ENCODE measurements around the gene CDKN2B-AS1. TPM values are rescaled to one million over a fixed set of nuclear protein-coding genes. Genes with fewer than 3 reads are reported as not detected.
"Not testable (repeated sequence)": the region's sequence is repeated elsewhere in the genome, so short reads cannot be mapped to it uniquely, and the experiment has no call there.

Gene CDKN2B-AS1
- total RNA-seq, 2 donors from 2014 or later: 0.13 TPM; not detected in 1

DNA sequence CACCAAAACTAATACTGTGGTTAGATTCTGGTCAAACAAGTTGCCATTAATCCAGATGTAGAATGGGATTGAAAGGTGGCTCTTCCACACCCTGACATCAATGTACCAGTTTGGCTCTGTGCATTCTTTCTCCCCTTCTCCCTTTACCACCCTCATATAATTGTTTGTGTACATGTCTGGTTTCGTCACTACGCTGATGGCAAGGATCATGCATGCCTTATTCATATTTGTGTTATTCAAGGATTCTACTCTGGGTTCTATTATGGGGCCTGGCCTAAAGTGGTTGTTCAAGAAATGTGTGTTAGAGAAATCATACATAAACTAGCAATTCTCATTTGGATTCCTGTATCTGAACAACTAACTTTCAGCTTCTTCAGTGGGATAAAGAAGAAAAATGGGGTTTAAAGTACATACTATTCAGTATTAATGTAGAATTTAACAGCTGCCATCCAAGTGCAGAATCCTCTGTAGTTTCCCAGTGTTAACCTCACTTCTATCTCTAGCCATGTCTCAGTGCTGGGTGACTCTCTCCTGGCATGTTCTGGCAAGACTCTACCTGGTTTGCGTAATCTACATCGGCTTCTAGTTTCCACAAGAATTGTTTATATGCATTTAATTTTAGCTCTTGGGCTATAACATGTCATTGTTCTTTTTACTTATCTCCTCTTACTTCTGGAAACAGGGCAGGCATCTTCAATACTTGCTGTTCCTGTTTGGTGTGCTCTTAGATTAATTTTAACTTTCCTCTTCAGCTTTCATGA is 42.5 kb downstream of the CDKN2B-AS1 start:
- no peak for ATAC-seq
- no peak for DNase-seq
- intact Hi-C loops (cut with DNase I): loop anchor here in 1 of 2 donors (10.0 kb wide), 1 partner anchor 222 kb away; no protein-coding TSS in a partner anchor

DNA sequence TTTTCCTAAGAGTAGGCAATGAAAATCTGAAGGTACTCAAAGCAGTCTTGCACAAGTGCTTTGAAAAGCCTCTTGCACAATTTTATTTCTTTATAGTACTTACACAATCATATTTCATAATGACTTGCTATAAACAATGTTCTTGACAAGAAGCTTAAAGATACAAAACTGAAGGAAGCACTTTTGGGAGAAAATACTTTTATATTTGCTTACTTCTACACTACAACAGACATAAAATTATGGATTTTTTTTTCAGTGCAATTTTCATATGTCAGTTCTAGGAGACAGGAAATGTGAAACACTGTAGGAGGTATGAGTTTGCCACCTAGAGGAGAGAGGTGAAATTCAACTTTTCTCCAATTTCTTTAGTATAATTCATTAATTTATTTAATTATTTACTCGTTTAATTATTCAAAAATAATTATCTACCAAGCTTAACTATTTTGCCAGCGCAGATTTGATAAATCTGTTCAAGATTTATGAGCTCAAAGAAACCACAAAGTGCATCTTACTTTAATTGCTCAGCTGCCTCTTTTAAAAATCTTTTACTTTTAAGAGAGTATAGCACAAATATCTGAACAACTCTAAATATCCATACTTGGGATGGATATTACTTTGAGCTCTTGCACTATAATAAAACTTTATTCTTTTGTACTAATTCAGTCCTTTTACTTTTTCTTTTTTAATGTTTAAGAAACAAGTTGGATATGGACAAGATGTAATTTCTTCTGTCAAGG is 43.5 kb downstream of the CDKN2B-AS1 start:
- no peak for DNase-seq
- ATAC-seq: no peak
- intact Hi-C loops (cut with DNase I): loop anchor here (2.0 to 10.0 kb wide), 2 partner anchors 223 to 225 kb away; no protein-coding TSS in a partner anchor

DNA sequence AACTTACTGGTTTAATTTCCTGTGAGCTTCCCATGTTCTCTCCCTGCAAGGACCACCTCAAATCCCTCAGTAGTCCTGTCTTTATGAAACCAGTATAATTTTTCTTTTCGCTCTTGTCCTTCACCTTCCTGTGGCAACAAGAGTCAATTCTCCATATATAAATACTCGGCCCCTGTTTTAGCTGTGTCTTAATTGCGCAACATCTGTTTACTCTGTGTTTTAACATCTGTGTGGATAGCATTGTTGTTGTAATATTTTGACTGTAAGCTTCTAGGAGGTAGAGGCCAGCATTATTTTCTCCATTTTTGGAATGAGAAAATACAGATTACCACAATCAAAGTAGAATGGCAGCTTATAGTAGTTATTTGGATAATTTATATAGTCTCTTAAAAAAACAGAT is 44.7 kb downstream of the CDKN2B-AS1 start:
- DNase-seq: no peak
- intact Hi-C loops (cut with DNase I): loop anchor here (2.0 to 10.0 kb wide), 2 partner anchors 224 to 226 kb away; no protein-coding TSS in a partner anchor
- ATAC-seq: no peak

DNA sequence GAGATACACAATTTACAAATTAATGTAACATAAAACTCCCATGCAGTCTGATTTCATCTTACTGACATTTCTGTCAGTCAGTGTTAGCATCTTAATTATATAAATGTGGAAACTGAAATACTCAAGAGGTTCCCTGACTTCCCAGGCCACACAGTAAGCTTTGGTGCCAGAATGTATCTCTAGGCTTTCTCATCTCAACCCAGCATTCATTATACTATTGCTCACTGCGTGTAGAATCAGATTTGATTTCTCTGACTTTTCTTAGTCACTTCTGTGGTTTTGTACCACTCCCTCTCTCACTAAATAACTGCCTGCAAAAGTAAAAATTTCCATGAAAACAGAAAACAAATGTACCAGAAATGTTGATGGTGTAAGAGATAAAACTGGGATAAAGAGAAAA is 46.2 kb downstream of the CDKN2B-AS1 start:
- ATAC-seq (no peak), DNase-seq (no peak)
- intact Hi-C loops (cut with DNase I): no loop called here

DNA sequence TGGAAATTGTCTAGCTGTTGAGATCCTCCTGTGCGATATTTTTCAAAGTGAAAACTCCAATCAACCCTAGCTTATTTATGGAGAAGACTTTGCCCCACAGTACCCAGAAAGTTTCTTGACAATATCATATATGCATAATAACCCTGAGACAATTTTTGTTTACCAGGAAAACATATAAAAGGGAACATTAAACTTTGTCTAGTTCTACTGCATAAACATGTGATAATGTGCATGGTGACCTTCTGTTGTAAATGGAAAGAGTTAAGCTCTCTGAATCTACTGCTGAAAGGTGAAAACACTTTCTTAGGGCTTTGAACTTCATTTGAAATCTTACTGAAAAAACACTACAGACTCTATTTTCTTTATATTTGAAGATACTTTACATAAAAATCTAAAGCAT is 46.8 kb downstream of the CDKN2B-AS1 start:
- ATAC-seq (no peak), DNase-seq (no peak)
- intact Hi-C loops (cut with DNase I): no loop called here

DNA sequence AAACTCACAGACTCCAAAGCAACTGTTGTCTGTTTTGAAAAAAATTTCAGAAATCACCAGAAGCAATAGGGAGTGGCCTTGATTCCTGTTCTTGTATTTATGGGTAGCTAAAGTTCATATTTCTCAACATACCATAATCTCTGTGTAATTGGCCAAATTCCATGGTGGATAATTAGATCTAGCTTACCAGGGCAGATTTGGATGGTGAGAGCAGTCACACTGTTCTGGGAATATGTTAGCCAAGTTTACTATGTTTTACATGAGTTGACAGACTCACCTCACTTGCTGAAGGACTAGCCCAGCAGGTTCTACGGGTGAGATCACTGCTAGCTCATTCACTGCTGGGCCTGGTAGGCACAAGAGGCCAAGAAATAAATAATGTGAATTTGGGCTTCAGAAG is 47.2 kb downstream of the CDKN2B-AS1 start:
- DNase-seq (no peak), ATAC-seq (no peak)
- intact Hi-C loops (cut with DNase I): no loop called here

DNA sequence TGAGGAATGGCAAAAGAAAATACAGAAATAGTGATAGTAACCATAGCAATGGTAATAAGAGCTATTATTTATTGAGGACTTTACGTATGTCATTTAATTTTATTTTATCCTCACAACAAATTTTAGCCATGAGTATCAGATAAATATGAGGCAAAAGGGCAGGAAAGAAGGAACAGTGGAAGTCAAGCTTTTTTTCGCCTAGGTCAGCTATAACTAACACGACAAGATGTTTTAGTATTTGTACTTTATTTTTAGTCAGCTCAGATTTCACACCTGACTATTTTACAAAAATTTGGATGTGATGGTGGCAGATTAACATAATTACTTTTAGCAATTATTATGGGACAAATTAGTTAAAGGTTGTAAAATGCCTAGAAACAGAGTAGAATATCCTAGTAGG is 49.3 kb downstream of the CDKN2B-AS1 start:
- intact Hi-C loops (cut with DNase I): no loop called here
- ATAC-seq: no peak

DNA sequence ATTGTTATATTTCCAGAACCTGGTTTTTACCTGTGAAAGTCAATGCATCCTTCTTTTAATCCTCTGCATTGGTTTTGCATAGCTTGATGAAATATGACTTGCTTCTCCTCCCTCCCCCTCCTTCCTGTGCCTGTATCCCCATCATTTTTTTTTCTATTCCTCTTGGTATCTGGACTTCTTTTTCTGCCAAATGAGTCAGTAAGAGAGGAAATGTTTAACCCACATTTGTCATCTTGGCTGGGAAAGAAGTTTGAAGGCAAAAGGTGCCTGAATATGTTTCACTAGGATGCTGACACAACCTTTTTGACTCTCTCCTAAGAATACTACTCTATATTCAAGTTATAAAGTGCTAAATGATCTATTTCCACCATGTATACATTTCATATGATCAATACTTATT is 50.0 kb downstream of the CDKN2B-AS1 start:
- DNase-seq: no peak
- ATAC-seq: peak in 1 of 2 donors; percentile 38
- intact Hi-C loops (cut with DNase I): no loop called here

More for the DNA sequence above, 49.3 kb downstream of the CDKN2B-AS1 start:
- no peak for DNase-seq

DNA sequence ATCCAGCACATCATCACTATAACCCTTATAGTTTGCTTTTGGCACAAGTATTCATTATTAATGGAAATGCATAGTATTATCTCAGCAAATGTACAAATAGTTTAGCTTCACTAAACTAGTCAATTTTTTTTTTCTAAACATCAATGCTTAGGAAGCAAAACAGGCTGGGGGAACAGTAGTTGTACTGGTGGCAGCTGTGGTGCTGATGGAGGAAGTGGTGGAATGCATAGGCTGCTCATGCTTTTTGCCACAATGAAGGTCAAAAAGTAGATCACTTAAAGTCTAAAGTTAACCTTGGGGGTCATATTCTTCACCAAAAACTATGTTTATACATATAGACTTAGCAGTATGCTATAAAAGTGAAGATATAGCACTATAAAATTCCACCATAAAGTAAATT is 50.8 kb downstream of the CDKN2B-AS1 start:
- DNase-seq (no peak), ATAC-seq (no peak)
- intact Hi-C loops (cut with DNase I): no loop called here

DNA sequence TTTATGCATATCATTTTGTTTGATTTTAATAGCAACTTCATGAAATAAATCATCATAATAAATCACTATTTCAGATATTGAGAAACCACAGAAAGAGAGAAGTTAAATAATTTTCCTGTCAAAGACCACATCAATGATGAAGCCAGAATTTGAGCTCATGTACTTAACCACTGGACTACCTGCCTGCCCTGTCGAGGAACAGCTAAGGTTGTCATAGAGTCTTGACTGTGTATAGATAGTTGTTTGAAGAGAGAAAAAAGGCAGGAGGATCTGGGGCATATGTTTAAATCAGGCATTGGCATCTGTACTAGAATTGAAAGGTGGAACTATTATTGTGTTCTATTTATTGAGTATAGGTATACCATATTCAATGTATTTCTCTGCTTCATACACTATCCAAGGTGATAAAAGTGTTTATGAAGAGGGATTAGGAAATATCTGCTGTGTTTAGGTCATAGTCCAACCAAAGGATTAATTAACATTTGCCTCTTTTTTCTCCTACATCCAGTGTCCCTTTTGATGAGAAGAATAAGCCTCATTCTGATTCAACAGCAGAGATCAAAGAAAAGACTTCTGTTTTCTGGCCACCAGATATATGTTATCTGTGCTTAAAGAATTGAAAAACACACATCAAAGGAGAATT is 51.8 kb downstream of the CDKN2B-AS1 start:
- intact Hi-C loops (cut with DNase I): no loop called here
- DNase-seq (no peak), ATAC-seq (no peak)

DNA sequence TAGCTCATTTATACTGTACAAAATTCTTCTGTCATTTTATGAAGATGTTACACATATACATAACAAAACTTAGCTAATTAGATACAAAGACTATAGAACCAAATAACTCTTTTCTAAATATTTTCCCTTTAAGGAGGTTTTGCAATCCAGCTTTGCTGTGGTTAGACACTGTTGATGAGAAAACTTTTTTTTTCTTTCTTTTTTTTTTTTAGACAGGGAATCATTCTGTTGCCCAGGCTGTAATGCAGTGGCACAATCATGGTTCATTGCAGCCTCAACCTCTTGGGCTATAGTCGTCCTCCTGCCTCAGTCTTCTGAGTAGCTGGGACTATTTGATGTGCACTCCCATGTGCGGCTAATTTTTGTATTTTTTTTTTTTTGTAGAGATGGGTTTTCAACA is 53.0 kb downstream of the CDKN2B-AS1 start:
- intact Hi-C loops (cut with DNase I): no loop called here
- no peak for ATAC-seq
- no peak for DNase-seq

DNA sequence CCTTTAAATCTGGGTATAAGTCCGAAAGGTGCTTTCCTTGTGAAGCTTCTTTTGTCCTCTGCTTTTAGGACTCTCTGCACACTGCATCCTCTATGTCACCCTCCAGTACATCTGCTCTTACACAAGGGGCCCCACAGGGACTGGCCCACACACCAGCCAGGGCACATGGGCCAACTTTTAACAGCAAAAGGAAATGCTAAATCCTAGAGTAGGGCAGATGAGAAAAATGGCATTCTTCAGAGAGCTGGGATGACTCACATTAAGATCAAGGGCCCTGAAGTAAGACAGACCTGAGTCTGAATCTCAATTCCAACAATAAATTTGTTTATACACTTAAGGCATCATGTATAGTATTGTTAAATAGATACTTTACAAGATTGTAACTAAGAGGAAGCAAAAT is 54.8 kb downstream of the CDKN2B-AS1 start:
- peak in 1 of 2 donors; percentile 41 for ATAC-seq
- intact Hi-C loops (cut with DNase I): no loop called here
- no peak for DNase-seq

DNA sequence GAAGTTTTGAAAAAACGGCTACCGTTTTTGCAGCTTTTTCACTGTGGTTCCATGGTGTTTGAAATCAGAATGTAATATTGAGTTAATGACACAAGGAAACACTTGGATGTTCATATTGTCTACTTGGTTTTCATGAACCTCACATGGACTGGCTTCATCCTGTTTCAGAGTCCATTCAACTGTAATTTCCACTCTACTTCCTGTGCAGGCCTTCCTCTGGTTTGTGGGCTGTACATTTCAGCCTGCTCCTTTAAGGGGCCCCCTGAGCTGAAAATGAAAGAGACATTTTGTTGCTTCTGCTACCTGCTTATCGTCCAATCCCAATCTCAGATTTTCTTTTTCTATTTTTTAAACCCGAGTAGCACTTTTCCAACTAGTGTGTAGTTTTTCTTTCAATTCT is 56.3 kb downstream of the CDKN2B-AS1 start:
- DNase-seq (no peak), ATAC-seq (no peak)
- intact Hi-C loops (cut with DNase I): no loop called here

DNA sequence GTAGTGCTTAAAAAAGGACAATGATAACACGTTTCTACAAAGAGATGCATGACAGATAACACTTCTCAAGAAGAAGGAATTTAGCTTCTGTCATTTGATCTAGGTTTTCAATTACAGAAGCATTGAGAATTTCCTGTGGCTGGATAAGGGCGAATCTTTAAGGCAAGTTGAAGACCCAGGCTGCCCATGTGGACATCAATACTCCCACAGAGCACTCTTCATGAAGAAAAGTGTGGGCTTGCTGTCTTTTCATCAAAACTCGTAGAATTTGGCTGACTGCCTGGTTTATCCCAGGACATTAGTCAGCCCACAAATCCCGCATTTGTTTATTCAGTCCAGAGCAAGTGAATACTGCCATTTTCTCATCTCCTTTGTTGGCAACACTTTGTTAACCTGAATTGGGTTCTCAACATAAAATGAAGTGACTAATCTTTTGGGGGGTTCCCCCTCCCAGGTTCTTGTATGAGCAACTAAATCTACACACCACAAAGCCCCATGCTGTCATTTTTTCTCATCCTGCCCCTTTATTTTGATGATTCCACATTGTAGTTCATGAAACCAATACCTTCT is 57.9 kb downstream of the CDKN2B-AS1 start:
- ATAC-seq: peak in 1 of 2 donors; percentile 66
- intact Hi-C loops (cut with DNase I): no loop called here
- no peak for DNase-seq

DNA sequence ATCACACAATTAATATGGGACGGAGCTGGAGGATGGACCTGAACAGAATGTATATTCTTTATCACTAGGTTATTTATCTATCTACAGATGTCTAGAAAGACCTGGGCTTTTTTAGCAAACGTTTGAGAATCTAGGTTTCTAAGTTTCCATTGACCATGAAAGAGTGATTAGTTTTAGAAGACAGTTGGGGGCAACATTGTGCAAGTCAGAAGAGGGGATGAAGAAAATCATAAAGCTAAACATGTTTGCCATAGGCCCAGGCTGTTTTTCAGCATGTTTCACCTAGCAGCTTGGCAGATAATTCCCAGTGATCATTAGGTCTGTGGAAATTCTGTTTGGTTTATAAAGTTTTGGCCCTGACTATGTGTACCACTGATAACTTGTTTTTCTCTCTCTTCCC is 58.6 kb downstream of the CDKN2B-AS1 start:
- no peak for DNase-seq
- intact Hi-C loops (cut with DNase I): no loop called here
- no peak for ATAC-seq

DNA sequence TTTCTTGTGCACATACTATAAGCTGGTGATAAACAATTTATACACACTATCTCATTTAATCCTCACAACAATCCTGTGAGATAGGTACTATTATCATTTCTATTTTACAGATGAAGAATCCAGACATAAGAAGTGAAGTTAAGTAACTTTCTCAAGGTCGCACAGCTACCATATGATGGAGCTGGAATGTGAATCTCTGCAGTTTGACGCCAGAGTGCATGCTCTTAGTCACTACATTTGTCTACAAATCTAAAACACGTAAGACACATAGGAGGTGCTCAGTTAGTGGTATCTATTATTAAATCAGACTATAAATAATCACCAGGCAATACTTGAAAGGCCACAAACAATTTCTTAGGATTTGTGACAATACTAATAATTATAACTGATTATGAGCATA is 59.5 kb downstream of the CDKN2B-AS1 start:
- intact Hi-C loops (cut with DNase I): no loop called here
- DNase-seq (no peak), ATAC-seq (no peak)

DNA sequence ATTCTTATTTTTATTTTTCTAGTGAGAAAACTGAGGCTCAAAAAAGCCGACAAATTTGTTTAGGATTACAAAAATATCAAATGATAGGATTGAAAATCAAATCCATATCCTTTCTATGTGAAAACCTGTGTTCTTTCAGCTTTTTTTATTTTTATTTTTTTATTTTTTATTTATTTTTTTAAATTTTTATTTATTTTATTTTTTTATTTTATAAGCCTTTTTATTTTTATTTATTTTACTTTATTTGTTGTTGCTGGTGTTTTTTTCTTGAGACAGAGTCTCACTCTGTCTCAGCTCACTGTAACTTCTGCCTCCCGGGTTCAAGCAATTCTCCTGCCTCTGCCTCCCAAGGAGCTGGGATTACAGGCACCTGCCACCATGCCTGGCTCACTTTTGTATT is 59.9 kb downstream of the CDKN2B-AS1 start:
- ATAC-seq: no peak
- no peak for DNase-seq
- intact Hi-C loops (cut with DNase I): no loop called here

DNA sequence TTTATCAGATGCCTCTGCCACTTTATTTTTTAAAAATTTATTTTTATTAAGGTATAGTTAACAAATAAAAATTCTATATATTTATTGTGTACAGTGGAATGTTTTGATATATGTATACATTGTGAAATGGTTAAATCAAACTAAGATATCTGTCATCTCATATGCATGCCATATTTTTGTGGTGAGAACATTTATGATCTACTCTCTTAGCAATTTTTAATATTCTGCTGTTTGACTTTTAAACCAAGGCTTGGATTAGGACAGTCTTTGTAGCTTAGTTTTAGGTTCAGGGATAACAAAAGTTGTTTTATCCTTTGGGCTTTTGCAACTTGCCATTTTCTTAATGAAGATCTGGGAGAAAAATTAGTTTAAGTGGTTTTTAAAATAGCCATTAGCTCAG is 60.5 kb downstream of the CDKN2B-AS1 start:
- no peak for DNase-seq
- no peak for ATAC-seq
- intact Hi-C loops (cut with DNase I): no loop called here

DNA sequence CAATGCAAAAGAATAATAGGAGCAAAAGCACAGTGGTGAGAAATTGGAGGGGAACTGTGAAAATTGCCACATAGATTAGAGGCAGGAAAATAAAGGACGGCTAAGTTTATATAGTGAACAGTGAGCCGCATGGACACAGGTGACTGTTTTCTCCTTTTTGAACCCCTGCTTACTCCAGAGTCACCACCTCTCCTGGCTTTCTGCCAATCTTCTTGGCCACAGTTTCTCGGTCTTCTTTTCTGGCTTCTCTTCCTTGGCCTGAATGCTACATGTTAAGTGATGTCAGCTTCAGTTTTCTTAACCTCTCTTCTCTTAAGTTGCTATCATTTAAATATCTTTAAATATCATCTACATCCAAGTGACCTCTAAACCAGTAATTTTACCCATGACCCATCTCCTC is 61.8 kb downstream of the CDKN2B-AS1 start:
- DNase-seq (no peak), ATAC-seq (no peak)
- intact Hi-C loops (cut with DNase I): no loop called here

DNA sequence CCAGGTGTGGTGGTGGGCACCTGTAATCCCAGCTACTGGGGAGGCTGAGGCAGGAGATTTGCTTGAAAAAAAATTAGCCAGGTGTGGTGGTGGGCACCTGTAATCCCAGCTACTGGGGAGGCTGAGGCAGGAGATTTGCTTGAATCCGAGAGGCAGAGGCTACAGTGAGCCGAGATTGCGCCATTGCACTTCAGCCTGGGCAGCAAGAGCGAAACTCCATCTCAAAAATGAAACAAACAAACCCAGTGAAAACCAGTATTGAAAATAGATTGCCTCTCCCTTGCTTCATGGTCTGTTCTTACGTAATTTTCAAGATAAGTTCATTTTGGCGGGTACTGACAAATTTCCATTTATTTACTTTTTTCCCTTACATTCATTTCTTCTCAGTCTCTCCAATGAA is 63.4 kb downstream of the CDKN2B-AS1 start:
- DNase-seq; intact Hi-C loops (cut with DNase I); ATAC-seq: not testable (repeated sequence)

Measured in left cardiac atrium (tissue), 4 donors.